GM18499 (cell line): ENCODE results near the gene KCNK4.
A peak's percentile ranks its signal among the peaks of the same experiment; 100 is the strongest.

Experiments used
- ATAC-seq: cut with Tn5 transposase; IDR thresholded peaks from one replicate; pipeline ENCODE4 v1.9.1; 2021; ENCODE audit warnings: moderate number of reproducible peaks; ENCODE audit not compliant: insufficient read depth, unreplicated experiment

The KCNK4 gene

GRCh38 chr11:64267207-64267945, 23.7 kb upstream of the KCNK4 start:
- no peak for ATAC-seq

DNA sequence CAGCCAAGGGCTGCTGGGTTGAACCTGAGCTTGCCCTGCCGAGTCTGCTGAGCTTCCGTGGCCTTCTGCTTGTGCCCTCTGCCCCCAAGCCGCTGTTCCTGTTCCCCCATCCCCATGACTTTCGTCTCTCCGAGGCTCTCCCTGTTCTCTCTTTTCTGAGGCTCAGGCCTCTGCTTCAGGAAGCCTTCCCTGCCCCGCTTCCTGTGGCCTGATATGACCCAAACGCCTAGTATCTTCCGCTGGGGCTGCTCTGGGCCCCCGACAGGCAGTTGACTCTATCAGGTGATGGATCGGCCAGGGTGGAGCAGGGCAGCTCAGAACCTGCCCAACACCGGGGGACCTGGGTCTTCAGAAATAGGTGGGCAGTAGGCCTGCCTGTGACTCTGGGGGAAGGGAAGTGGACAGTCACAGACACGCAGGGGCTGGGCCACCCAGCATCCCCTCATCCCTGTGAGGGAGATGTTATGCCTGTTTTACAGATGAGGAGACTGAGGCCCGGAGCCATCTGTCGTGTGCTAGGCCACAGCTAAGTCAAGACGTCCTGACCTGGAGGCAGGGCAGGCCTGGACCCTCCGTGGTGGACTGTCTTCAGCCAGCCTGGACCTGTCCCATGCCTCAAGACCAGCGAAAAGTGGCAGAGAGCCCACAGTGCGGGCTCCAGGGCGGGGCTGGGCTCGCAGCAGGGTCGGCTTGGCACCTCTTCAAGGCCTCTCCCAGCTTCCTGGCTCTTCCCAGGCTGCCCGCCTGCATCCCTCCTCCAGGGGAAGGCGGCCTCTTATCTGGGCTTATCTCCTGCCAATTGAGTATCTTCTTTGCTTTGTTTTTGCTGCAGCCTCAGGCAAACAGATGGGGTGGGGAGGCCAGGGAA, 22.8 kb upstream of the KCNK4 start:
- no peak for ATAC-seq

GRCh38 chr11:64268893-64269539, 22.1 kb upstream of the KCNK4 start:
- no peak for ATAC-seq

GRCh38 chr11:64269540-64270220, 21.4 kb upstream of the KCNK4 start:
- peak; percentile 47 for ATAC-seq

- no peak for ATAC-seq
These were observed 15.9 kb upstream of the KCNK4 start for GRCh38 chr11:64275031-64275800.

GRCh38 chr11:64275841-64276240, 15.3 kb upstream of the KCNK4 start:
- no peak for ATAC-seq

- ATAC-seq: no peak
These were observed 14.3 kb upstream of the KCNK4 start for GRCh38 chr11:64276653-64277431.

- no peak for ATAC-seq
These were observed 12.4 kb upstream of the KCNK4 start for GRCh38 chr11:64278576-64279190.

- no peak for ATAC-seq
These were observed 8.9 kb upstream of the KCNK4 start for GRCh38 chr11:64281957-64282770.

DNA sequence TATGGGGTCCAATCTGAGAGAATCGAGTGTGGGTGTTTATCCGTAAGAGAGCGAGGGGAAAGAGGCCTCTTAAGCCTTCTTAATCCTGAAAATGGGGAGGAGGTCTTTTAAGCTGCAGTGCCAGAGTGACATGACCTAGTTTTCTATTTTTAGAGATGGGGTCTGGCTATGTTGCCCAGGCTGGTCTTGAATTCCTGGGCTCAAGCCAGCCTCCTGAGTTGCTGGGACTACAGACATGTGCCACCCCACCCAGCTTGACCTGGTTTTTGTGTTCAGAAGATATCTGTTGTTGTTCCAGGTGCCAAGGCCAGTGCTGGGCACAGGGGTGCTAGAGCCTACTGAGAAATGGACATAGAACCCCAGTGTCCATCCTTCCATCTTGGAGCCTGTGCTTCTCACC, 8.0 kb upstream of the KCNK4 start:
- ATAC-seq: no peak

GRCh38 chr11:64284048-64284961, 6.8 kb upstream of the KCNK4 start, which contains the start of gene BAD:
Gene BAD (minus strand): TSS chr11:64284665. CDS start chr11:64284368, 297 bp downstream.
- ATAC-seq: peak; percentile 38

DNA sequence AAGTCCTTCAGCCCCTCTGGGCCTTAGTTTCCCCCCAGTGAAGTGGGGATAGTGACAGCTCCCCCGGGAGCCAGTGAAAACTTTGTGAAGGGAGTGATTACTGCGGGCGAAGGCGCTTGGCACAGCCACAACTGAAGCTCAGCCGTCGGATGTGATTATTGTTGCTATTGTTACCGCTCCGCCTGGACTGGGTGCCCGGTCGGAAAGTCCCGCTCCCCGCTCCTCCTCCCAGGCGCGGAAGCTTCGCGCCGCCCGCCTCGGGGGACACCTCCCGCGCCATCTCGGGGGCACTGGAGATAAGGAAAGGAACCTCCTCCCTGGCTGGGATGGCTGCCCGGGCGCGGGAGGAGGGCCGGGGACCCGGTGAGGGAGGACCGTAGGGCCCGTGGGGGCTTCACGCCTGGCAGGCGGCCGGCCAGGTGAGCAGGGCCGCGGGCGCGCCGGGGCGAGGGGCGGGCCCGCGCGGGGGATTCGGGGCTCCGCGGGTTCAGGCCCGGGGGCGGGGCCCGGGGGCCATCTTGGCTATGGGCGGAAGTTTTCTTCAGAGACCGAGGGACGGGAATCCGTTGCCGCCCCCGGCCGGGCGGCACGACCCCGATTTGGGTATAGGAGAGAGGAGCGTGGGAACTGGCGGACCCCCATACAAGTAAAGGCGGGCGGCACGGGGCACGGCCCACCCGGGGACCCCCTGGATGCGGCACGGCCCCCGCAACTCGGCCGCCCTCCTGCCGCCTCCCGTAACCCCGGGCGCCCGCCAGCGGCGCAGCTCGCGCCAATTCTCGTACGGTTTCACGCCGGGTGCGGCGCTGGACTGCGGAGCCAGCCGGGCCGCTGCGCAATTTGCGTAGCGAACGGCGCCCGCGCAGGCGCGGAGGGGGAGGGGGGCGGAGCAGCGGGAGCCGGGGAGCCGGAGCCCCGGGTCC, 5.9 kb upstream of the KCNK4 start, which contains the start of gene GPR137:
GPR137 (plus strand) TSS at position 887 of the 923 bp plus-strand sequence. CDS start 677 bp downstream, outside the sequence.
- peak; percentile 40 for ATAC-seq

DNA sequence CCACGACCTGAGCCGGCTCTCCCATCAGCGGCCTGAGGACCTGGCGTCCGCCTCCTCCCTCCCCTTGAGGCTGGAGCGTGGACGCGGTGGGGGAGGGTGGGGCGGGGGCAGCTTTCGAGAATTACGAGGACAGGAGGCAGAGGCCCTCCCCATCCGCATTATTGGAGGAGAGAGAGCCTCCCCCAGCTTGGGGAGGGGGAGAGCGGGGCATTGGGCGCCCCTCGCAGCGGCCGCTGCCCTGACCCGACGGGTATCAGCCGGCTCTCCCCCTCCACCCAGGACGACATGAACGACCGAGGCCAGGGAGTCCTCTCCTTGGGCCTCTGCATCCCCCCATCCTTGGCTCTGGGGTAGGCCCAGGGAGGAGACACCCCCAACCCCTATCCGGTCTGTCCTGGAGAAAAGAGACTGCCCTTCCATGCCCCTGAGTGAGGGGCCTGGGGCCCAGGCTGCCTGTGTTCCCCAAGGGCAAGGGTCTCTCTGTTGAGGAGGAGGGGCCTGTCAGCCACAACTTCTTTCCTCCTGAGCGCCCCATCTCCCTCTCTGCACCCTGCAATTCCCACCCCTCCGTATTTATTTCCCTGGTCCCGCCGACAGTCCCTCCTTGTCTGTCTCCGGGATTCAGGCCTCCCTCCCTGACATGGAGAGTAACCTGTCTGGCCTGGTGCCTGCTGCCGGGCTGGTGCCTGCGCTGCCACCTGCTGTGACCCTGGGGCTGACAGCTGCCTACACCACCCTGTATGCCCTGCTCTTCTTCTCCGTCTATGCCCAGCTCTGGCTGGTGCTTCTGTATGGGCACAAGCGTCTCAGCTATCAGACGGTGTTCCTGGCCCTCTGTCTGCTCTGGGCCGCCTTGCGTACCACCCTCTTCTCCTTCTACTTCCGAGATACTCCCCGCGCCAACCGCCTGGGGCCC, 5.0 kb upstream of the KCNK4 start:
- ATAC-seq: no peak

DNA sequence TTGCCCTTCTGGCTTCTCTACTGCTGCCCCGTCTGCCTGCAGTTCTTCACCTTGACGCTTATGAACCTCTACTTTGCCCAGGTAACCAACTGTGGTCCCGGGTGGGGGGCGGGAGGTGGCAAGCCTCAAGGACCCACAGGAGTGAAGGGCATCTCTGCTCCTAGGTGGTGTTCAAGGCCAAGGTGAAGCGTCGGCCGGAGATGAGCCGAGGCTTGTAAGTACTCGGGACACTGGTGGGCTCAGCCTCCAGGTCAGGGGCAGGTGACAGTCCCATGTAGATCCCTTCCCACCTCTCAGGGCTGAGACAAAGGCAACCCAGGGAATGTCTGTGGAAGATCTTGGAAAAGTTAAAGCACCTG, 4.3 kb upstream of the KCNK4 start:
- no peak for ATAC-seq
